ENCODE measurements around the gene SLC6A3. TPM values are rescaled to one million over a fixed set of nuclear protein-coding genes. Genes with fewer than 3 reads are reported as not detected.

SLC6A3 gene
- total and polyA plus RNA-seq, 9 of the 15 experiments (the other 6 are each of a cell fraction or from before 2014, with no cell fraction given): not detected

- in situ Hi-C loops (cut with MboI) (no loop called here), intact Hi-C loops (cut with micrococcal nuclease) (no loop called here)
- no peak overlapping the region for H3K4me2 ChIP-seq (ENCODE audit: insufficient read depth, low read length)
- no peak overlapping the region for H3K27ac ChIP-seq (ENCODE audit: extremely low read depth, low read depth, low read length)
- no peak for DNase-seq (ENCODE audit: extremely low read depth in 1 of 4, low spot score in 3 of 4)
- no peak for ATAC-seq
- no peaks in the 10 kb centered on the region for H3K9me3 ChIP-seq (replicated peaks; ENCODE audit: control insufficient read depth, insufficient read depth, low read depth, low read length)
- POLR2A ChIA-PET: no interaction called here
- CTCF ChIA-PET (ENCODE audit: low intra/inter-chr PET ratio): no interaction called here
- H3K79me2 ChIP-seq (ENCODE audit: control insufficient read depth, insufficient read depth, low read length): no peaks in the 10 kb centered on the region
- H3K27me3 ChIP-seq (ENCODE audit: control insufficient read depth in 2 of 2, insufficient read depth in 2 of 2, low read length in 2 of 2): no peaks in the 10 kb centered on the region
- no peaks in the 10 kb centered on the region for H3K9me1 ChIP-seq (ENCODE audit: control insufficient read depth, insufficient read depth, low read length)
- FAIRE-seq: no peak
- BruUV-seq (replicated peaks): no TSS peak
- H3K36me3 ChIP-seq (ENCODE audit: control insufficient read depth, insufficient read depth, low read length): no peaks in the 10 kb centered on the region; the same call in 2 of the 3 replicates
- peaks cover 0 to 17% of the 10 kb centered on the region in 2 experiments; a peak in 1 of 5 replicates for H3K4me1 ChIP-seq (replicated peaks in 1 of 2; ENCODE audit: control insufficient read depth in 2 of 2, insufficient read depth in 2 of 2, low read length in 2 of 2)
- no peak overlapping the region; a peak in 1 of 4 replicates for H3K9ac ChIP-seq (ENCODE audit: insufficient read depth in 1 of 2, low read depth in 2 of 2, low read length in 2 of 2)
- H2AFZ ChIP-seq (ENCODE audit: low read depth, low read length): no peak overlapping the region
- no peak overlapping the region for H3K4me3 ChIP-seq
- H4K20me1 ChIP-seq (replicated peaks; ENCODE audit: control insufficient read depth, insufficient read depth, low read length): no peaks in the 10 kb centered on the region; the same call in 1 of the 2 replicates
- TF ChIP-seq BMI1 (IDR thresholded peaks at IDR 0.05; ENCODE audit: low read length): no peak
- no peak for TF ChIP-seq ZNF766 (CRISPR knock-in tag; conservative IDR thresholded peaks at IDR 0.05)
- 0 out of 2 replicates have a peak, but pooled peaks have one; percentile 15 for TF ChIP-seq IRF2 (CRISPR knock-in tag; IDR thresholded peaks at IDR 0.05)
- TF ChIP-seq BRD4 (IDR thresholded peaks at IDR 0.05): no peak
- TF ChIP-seq KDM1A (IDR thresholded peaks at IDR 0.05): no peak
- TF ChIP-seq ZKSCAN8 (CRISPR knock-in tag; IDR thresholded peaks at IDR 0.05): no peak
- TF ChIP-seq ZNF384 (IDR thresholded peaks at IDR 0.05; ENCODE audit: low read depth, low read length): no peak
- 41% methylated on average over 8 of the region's 8 CpGs for WGBS (ENCODE audit: insufficient coverage, low coverage, missing lambda C conversion rate)
Observed at GRCh38 chr5:1471240-1471853, 26.1 kb upstream of the SLC6A3 start.
